GM19193 (cell line): ENCODE data around the gene HUNK.

Source experiments
- POLR2A ChIP-seq: IDR thresholded peaks from 4 replicates; pipeline ENCODE4 v1.6.1; 2011; ENCODE audit not compliant: insufficient read depth, insufficient read length; ENCODE audit errors: extremely low read depth

Gene HUNK

GRCh38 chr21:31860851-31861250, 12.0 kb upstream of the HUNK start:
- TF ChIP-seq POLR2A = no peak

GRCh38 chr21:31862078-31862477, 10.7 kb upstream of the HUNK start:
- no peak for TF ChIP-seq POLR2A

DNA sequence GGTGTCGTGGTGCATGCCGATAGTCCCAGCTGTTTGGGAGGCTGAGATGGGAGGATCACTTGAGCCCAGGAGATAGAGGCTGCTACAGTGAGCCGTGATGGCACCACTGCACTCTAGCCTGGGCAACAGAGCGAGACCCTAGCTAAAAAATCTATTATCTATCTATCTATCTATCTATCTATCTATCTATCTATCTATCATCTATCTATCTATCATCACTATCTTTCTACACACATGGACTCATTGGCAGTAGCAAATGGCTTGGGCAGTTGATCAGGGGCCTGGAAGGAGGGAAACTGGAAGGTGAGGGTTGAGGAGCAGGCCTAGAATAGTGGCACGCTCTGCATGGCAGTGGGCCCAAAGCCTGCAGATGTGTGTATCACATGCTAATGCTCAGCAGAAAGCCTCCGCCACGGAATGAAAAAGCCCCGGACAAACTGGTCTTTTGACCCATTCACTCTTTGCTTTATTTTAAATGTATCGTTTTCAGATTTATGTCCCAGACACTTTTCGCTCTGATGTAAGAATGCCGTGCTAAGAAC, 7.3 kb upstream of the HUNK start:
- TF ChIP-seq POLR2A = no peak

GRCh38 chr21:31866077-31866511, 6.7 kb upstream of the HUNK start:
- TF ChIP-seq POLR2A = no peak

DNA sequence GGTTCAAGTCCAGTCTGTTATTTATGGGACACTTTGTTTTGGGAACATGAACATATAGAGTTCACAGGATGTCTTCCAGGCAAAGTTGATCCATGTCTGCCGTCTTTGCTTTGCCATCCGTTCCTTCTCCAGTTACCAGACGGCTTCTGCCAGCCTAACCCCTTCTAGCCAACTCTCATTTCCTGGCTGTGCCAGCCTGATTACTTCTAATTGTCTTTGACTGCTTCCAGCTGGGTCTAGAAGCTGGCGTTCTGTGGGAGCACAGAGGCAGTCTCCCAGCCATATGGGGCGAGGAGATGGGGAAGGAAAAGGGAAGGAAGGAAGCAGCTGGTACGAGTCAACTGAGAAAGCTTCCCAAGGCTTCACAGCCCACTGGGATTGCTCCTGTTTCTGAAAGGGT, 3.1 kb upstream of the HUNK start:
- TF ChIP-seq POLR2A = no peak

DNA sequence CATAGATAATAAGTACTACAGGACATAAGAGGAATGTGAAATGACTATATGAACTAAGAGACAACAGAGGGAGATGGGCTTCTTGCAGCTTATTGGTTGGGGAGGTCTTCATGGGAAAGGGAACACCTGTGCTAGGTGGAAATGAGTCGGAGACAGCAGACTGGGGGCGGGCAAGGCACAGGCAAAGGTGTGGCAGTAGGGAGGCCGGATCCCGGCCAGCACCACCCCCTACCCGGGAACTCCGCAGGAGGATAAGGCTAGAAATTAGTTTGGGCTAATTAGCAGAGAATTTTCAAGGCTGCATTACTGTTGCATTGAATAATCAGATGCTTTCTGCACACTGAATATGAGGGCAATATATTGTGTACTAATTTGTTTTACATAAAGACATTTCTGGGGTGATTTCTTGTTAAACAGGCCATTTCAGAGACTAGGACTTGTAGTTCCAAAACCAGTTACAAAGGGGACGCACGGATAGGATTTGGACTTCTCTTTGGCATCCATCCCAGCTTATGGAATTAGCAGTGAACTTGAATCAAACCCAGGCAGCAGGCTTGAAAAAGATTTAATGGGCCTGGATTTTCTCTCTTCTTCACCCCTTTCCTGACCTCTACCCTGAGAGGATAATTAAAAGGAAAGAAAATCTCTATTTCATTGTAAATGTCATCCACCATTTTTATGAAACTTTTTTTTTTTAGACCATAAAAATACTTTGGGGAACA, 2.2 kb upstream of the HUNK start:
- TF ChIP-seq POLR2A = no peak

DNA sequence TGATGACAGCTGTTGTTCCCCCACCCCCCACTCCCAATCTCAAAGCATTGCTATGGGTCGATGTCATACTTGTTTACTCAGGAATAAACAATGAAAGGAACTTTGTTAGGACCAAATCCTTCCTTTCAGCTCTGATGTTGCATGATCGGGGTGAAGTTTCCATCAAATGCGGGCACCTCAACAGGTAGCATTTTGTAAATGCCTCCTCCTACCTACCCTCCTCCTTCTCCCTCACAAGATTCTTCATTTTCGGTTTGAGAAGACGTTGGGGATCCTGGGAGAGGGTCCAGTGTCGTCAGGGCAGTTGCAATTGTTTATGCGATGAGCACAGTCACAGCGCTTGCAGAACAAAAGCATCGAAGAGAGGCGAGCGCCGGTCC, 758 bp upstream of the HUNK start:
- no peak for TF ChIP-seq POLR2A

DNA sequence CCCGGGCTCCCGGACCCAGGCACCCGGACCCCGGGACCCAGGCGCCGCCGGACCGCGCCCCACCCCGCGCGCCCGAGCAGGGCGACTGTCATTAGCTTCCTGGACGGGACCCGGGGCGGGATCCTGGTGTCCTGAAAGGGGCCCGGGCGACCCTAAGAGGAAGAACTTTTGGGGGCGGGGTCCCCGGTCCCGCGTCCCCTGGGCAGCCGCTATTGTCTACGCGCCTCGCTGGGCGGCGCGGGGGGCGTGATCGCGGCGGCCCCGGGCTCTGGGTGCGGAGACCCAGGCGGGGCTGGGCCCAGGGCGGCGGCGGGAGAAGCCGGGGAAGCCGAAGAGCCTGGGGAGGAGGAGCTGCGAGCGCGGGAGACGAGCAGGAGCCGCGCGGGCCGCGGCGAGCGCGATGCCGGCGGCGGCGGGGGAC, 465 bp downstream of the HUNK start:
- TF ChIP-seq POLR2A = no peak

- TF ChIP-seq POLR2A = no peak
Observed at GRCh38 chr21:31873696-31874599, 1.1 kb downstream of the HUNK start.

- no peak for TF ChIP-seq POLR2A
Observed at GRCh38 chr21:31874812-31875212, 2.0 kb downstream of the HUNK start.

GRCh38 chr21:31875496-31876015, 2.7 kb downstream of the HUNK start:
- TF ChIP-seq POLR2A = no peak

DNA sequence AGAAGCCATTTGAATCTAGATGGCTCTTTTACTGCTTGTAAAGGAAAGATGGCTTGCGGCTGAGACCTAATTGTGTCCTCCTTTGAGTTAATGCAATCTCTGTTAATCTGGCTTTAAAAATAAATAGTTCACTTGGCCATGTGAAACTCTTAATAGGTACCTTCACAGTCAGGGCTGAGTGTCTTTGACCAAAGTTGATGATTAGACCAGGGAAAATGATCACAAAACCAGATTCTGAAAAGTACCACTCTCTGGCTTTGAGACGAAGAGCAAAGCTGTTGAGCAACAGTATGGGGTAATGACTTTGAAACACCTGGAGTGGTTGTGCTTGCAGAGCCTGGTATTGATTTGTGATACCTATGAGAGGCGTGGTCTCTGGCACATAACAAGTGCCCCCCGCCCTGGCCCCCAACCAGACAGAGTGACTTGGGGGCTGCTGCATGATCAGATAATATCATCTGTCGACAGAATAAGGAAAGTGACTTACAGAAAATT, 4.7 kb downstream of the HUNK start:
- no peak for TF ChIP-seq POLR2A

- TF ChIP-seq POLR2A = no peak
Observed at GRCh38 chr21:31878831-31879230, 6.0 kb downstream of the HUNK start.

DNA sequence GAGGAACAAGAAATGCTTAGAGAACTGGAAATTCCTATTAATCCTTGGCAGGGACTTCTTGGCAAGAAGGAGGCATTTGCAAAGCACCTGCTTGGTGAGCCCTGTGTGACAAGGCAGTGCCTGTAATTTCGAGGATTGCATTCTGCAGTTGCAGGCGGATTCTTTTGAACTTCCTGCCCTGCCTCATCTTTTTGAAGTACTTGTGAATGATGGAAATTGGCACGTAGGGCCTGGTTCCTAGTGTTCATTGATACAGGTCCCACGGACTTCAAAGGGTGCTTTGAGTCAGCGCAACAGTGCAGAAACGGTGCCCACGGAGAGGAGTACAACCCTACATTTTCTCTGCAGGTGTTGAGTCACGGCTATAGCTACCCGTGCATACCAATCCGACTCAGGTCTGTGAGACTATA, 6.4 kb downstream of the HUNK start:
- no peak for TF ChIP-seq POLR2A

DNA sequence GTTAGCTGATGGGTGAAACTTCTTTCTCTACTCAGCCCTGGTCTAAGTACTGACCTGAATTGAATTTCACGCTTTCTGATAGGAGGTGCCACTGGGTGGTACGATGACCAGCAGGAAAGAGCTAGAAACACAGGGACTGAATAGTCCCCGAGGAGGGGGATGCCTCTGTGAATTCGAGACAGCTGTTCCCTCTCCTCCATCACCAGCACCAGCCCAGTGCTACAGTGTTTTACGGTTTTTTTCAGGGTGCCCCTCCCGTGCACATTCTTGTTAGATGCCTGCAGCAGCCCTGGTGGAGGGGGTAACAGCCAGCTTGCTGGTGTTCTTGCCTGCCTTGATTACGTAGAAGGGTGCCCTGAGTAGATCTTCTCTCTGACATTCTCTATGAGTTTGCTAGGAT, 7.1 kb downstream of the HUNK start:
- no peak for TF ChIP-seq POLR2A
